ENCODE measurements around the gene APOBR. TPM values are rescaled to one million over a fixed set of nuclear protein-coding genes. Genes with fewer than 3 reads are reported as not detected.

The APOBR gene
- total and polyA plus RNA-seq, 2 of the 13 experiments (the other 11 are each of a cell fraction or from before 2014, with no cell fraction given) = 0.03 TPM; not detected in 1

GRCh38 chr16:28531777-28532744 is 37.6 kb downstream of the APOBR start (continued):
- TF ChIP-seq MTF1 (CRISPR knock-in tag; IDR thresholded peaks at IDR 0.05) (no peak), TSC22D2 (CRISPR knock-in tag; IDR thresholded peaks at IDR 0.05; ENCODE audit: borderline replicate concordance) (no peak), ZNF468 (CRISPR knock-in tag; IDR thresholded peaks at IDR 0.05) (no peak), ZNF24 (IDR thresholded peaks at IDR 0.05) (no peak), MTF2 (CRISPR knock-in tag; IDR thresholded peaks at IDR 0.05; ENCODE audit: borderline replicate concordance) (no peak), TCF7L2 (IDR thresholded peaks at IDR 0.05; ENCODE audit: low read depth, low read length) (no peak), PHF8 (CRISPR knock-in tag; IDR thresholded peaks at IDR 0.05) (no peak), ZFP36L1 (CRISPR knock-in tag; IDR thresholded peaks at IDR 0.05) (0 out of 2 replicates have a peak, but pooled peaks have one; percentile 12), SALL1 (CRISPR knock-in tag; IDR thresholded peaks at IDR 0.05) (peak; percentile 46; the same call in 1 of the 2 replicates), HHEX (CRISPR knock-in tag; IDR thresholded peaks at IDR 0.05) (no peak), KLF12 (CRISPR knock-in tag; IDR thresholded peaks at IDR 0.05; ENCODE audit: borderline replicate concordance) (no peak; the same call in 1 of the 2 replicates), ZNF878 (CRISPR knock-in tag; IDR thresholded peaks at IDR 0.05) (no peak), HES4 (CRISPR knock-in tag; IDR thresholded peaks at IDR 0.05; ENCODE audit: borderline replicate concordance) (no peak), SMAD1 (CRISPR knock-in tag; IDR thresholded peaks at IDR 0.05; ENCODE audit: borderline replicate concordance, low read depth) (no peak), PRMT3 (CRISPR knock-in tag; IDR thresholded peaks at IDR 0.05; ENCODE audit: borderline replicate concordance, low read depth) (no peak), THAP11 (CRISPR knock-in tag; IDR thresholded peaks at IDR 0.05) (no peak), ZNF776 (CRISPR knock-in tag; IDR thresholded peaks at IDR 0.05) (no peak), SIX1 (CRISPR knock-in tag; IDR thresholded peaks at IDR 0.05; ENCODE audit: borderline replicate concordance) (peak; percentile 14; the same call in 1 of the 2 replicates), GATA4 (IDR thresholded peaks at IDR 0.05; ENCODE audit: borderline replicate concordance, low read depth) (no peak), YEATS2 (CRISPR knock-in tag; IDR thresholded peaks at IDR 0.05; ENCODE audit: borderline replicate concordance) (peak; percentile 43; the same call in 1 of the 2 replicates), HOXA5 (CRISPR knock-in tag; IDR thresholded peaks at IDR 0.05) (no peak), RXRA (CRISPR knock-in tag; IDR thresholded peaks at IDR 0.05) (0 out of 2 replicates have a peak, but pooled peaks have one; percentile 31), ARID2 (CRISPR knock-in tag; IDR thresholded peaks at IDR 0.05; ENCODE audit: borderline replicate concordance) (no peak), JUND (CRISPR knock-in tag; IDR thresholded peaks at IDR 0.05) (no peak)
- TF ChIP-seq, protein P1, sequence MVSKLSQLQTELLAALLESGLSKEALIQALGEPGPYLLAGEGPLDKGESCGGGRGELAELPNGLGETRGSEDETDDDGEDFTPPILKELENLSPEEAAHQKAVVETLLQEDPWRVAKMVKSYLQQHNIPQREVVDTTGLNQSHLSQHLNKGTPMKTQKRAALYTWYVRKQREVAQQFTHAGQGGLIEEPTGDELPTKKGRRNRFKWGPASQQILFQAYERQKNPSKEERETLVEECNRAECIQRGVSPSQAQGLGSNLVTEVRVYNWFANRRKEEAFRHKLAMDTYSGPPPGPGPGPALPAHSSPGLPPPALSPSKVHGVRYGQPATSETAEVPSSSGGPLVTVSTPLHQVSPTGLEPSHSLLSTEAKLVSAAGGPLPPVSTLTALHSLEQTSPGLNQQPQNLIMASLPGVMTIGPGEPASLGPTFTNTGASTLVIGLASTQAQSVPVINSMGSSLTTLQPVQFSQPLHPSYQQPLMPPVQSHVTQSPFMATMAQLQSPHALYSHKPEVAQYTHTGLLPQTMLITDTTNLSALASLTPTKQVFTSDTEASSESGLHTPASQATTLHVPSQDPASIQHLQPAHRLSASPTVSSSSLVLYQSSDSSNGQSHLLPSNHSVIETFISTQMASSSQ (IDR thresholded peaks at IDR 0.05; ENCODE audit: low read depth) = no peak
- TF ChIP-seq, protein P1 (CRISPR knock-in tag; IDR thresholded peaks at IDR 0.05; ENCODE audit: borderline replicate concordance) = no peak
- TF ChIP-seq, protein P2, sequence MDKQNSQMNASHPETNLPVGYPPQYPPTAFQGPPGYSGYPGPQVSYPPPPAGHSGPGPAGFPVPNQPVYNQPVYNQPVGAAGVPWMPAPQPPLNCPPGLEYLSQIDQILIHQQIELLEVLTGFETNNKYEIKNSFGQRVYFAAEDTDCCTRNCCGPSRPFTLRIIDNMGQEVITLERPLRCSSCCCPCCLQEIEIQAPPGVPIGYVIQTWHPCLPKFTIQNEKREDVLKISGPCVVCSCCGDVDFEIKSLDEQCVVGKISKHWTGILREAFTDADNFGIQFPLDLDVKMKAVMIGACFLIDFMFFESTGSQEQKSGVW (CRISPR knock-in tag; IDR thresholded peaks at IDR 0.05; ENCODE audit: borderline replicate concordance) = no peak

Measured in HepG2 (cell line).